ENCODE data around the gene SLC25A24.
"Not testable (repeated sequence)": the region's sequence is repeated elsewhere in the genome, so short reads cannot be mapped to it uniquely, and the experiment has no call there.

GRCh38 chr1:108243976-108244375 lies 43.8 kb upstream of the SLC25A24 start, which contains the start of gene NBPF4:
- TF ChIP-seq CTCF, POLR2A (IDR thresholded peaks at IDR 0.05): not testable (repeated sequence)
